ENCODE measurements around the gene SDF2L1.

SDF2L1 gene

GRCh38 chr22:21622011-21622918 lies 19.8 kb upstream of the SDF2L1 start:
- no peak for DNase-seq

DNA sequence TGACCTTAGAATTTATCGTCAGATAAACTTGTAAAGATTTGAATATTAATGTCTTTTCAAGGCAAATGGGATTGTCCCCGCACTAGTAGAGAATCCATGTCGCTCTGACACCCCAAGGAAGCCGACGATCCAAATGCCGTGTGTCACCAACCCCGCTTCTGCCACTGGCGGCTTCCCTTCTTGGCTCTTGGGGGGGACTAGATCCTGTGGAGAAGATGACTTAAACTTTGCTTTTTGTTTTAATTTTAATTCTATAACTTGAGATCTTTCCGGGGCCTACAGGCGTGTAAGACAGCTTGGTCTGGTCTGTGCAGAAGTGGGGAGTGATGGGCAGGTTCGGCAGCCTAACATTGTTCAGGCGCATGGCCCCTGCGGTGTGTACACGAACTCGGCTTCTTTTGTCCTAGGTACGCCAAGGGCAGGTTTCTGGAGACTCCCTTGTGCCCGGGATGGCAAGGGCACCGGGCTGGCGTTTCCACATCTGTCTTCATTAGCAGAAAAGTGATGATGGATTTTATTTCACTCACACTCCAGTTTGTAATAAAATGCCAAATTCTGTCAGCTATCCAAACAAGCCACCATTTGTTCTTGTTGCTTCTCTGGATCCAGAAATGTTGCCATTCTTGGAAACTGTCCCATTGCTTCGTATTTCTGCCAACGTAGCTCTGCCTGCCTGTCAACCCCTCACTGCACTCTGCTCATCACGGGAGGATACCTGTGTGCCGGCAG lies 19.0 kb upstream of the SDF2L1 start:
- DNase-seq = no peak

DNA sequence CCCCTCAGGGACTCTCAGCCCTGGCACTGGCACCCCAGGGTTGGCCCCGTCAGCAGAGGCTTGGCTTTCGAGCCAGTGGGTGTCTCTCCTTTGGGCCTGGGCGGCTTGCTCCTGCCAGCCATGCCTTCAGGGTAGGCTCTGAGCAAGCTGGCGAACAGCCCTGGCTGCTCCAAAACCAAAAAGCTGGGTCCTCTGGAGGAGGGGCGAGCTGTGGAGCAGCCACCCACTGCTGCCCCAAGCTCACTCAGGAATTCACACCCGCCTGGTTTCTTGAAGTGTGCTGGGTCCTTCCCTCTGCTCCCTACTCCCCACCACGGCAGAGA lies 18.5 kb upstream of the SDF2L1 start:
- no peak for DNase-seq

DNA sequence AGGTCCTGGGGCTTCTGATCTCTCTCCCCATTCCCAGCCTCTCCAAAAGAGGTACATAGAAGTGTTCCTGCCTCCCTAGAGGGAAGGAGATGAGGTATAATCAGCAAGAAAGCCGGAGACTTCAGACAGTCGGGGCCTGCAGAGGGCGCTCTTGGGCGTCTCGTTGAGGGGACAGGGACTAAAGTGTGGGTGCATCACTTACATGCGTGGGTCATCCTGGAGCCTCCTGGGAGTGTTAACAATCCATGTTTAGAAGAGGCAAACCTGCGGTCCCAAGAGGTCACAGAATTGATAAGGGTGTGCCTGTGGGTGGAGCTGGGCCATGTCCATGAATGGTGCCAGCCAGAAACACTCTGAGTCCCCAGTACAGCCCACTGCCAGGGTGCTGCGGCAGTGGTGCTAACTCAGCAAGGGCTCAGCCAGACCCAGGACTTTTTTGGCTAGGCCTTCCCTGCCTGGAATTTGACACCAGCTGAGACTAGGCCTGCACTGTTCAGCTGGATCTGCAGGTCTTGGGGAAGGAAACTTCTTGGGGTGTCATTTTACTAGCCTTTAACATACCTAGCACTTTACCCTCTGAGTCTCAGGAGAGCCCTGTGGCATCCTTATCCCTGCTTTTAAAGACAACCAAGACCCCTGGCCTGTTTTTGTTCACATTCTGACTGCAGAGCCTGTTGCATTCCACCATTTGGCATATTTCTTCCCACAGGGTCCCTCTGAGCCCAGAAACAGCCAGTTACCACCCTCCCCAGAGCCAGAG lies 17.8 kb upstream of the SDF2L1 start:
- no peak for DNase-seq

DNA sequence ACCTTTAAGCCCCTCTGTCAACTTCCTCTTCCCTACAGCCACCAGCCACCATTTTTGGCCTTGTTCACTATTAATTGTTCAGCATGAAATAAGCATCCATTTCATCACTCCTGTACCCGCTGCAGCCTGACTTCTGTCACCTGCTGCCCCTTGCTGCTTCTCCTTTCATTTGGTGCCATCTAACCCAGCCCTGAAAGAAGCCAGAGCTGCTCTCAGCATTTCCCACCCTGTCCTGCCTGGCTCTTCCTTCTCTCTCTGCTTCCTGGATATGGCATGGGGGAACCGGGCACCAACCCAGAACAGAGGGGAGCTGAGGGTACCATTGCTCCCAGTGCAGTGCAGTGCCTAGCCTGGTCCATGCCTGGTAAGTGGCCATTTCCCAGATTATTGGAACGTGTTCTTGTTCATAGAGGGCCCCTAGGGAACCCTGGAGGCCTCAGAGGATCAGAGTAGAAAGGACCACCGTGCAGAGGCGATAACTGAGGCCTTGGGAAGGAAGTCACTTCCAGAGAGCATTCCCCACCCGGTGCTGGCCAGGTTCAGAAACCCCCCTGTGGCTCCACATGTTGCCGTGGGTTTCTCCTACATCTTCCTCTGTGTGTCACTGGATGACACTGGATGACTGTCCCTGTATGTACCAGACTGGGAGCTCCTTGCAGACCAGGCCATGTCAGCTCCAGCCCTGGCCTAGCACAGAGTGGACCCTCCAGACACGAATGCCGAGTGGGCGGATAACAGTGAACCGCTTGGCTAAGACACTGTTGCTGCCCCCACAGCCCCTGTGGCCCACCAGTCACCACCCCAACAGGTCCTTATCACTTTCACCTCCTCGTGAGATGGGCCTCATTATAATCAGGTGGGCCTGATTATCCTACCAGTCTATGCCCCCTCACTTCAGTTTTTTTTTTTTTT lies 17.0 kb upstream of the SDF2L1 start:
- DNase-seq = no peak

DNA sequence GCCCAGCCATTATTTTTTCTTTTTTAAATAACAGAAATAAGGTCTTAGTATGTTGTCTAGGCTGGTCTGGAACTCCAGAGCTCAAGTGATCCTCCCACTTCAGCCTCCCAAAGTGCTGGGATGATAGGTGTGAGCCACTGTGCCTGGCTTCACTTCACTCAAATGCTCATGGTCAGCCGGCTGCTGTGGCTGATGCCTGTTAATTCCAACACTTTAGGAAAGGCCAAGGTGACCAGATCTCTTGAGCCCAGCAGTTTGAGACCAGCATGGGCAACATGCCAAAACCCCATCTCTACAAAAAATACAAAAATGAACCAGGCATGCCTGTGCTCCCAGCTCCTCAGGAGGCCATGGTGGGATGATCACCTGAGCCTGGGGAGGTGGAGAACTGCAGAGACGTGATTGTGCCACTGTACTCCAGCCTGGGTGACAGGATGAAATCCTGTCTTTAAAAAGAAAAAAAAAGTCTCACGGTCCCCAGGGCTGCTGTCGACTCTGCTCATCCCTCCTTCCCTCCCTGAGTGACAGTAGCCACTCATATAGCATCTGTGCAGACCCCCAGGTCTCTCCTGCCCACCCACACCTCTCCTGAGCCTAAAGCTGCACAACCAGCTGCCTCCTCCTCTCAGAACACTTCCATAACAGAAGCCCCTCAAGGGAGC lies 15.9 kb upstream of the SDF2L1 start:
- no peak for DNase-seq

GRCh38 chr22:21626735-21627469 lies 15.2 kb upstream of the SDF2L1 start:
- DNase-seq = no peak

- DNase-seq = no peak
Measured at GRCh38 chr22:21628386-21629254, 13.5 kb upstream of the SDF2L1 start.

DNA sequence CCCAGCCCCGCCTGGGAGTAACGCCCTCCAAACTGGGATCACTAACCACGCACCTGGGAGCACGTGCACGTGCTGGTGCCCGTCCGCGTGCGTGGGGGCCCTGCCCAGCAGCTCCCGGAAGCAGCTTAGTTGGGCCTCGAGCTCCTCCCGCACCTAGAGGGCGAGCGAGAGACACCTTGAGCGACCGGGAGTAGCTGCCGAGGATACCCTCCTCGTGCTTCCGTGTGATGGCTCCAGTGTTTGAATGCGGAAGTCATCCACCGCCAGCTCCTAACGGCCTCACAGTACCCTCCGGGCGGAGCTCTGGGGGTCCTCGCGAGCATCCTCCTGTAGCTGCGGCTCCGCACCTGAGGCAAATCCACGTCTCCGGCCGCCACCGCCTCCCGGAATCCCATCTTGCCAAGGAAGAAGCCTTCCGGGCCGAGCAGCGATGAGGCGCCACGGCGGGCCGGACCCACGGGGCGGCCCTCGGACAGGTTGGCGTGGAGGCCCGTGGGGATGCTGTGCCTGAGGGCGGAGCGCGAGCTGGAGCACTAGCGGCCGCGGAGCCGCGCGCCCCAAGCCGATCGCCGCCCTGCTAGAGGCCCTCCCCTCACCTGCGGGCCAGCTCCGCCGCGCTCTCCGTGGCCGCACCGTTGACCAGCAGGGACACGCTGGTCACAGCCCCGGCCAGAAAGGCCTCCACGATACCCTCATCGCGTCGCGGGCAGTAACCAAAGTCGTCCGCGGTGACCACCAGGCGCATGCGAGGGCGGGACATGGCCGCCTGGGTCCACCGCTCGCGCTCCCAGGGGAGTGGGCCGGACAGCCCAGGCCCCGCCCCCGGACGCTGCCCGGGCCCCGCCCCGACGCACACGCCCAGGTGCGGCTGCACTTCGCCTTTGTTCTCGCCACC lies 12.6 kb upstream of the SDF2L1 start, which contains the start of gene YDJC:
Gene YDJC, minus strand, starts transcription at position 768 of the 895 bp plus-strand sequence. Its CDS starts 8 bp downstream, at position 760.
- DNase-seq = no peak

- no peak for DNase-seq
Measured at GRCh38 chr22:21631025-21631424, 11.1 kb upstream of the SDF2L1 start.

DNA sequence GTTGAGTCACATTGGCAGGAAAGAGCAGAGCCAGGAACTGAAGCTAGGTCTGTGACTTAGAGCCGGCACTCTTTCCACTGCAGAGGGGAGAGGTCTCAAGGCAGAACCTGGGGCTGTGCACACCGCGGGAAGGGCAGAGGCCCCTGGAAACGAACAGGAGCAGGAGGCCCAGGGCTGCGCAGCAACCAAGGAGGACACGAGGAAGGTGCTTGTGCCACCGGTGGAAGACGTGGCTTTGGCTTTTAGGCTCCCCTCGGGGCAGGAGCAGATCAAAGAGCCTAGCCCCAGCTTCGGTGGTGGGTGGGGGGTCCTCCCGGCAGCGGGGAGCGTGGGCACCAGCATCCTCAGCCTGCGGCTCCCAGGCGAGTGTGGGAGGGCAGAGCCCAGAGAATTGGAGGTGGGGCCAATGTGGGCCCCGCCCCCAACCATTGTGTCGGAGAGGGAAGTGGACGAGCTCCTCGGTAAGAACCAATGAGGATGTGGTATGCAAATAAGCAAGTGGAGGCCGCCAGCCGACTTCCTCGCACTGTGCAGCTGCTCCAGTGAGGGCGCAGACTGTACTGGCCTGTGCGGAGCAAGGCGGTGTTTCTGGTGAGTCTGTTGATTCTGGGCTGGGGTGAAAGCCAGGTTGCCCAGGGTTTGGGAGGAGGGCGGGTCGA lies 9.7 kb upstream of the SDF2L1 start, which contains the start of gene CCDC116:
Gene CCDC116, plus strand, starts transcription at position 524 of the 659 bp plus-strand sequence. CDS start 422 bp downstream, outside the sequence.
- DNase-seq = no peak

GRCh38 chr22:21632931-21633330 lies 9.2 kb upstream of the SDF2L1 start:
- no peak for DNase-seq

GRCh38 chr22:21633481-21633880 lies 8.6 kb upstream of the SDF2L1 start:
- no peak for DNase-seq

DNA sequence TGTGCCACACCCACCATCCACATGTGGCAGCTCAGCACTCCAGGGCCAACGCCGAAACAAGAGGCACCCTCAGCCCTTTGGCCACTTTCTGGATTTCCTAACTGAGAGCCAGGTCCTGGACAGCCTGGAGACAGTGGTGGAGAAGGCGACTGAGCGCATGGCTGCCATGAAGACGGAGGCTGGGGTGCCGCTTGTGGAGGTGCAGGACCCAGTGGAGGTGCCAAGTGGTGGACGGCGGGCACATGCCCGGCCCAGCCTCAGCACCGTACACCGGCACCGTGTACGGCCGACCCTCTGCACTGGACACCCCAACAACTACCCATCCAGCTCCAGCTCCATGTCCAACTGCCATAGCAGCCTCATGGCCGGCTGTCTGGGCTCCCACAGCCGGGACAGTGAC lies 8.0 kb upstream of the SDF2L1 start:
- no peak for DNase-seq

- DNase-seq = no peak
Measured at GRCh38 chr22:21634844-21635243, 7.3 kb upstream of the SDF2L1 start.

GRCh38 chr22:21635771-21636510 lies 6.2 kb upstream of the SDF2L1 start:
- DNase-seq = no peak

DNA sequence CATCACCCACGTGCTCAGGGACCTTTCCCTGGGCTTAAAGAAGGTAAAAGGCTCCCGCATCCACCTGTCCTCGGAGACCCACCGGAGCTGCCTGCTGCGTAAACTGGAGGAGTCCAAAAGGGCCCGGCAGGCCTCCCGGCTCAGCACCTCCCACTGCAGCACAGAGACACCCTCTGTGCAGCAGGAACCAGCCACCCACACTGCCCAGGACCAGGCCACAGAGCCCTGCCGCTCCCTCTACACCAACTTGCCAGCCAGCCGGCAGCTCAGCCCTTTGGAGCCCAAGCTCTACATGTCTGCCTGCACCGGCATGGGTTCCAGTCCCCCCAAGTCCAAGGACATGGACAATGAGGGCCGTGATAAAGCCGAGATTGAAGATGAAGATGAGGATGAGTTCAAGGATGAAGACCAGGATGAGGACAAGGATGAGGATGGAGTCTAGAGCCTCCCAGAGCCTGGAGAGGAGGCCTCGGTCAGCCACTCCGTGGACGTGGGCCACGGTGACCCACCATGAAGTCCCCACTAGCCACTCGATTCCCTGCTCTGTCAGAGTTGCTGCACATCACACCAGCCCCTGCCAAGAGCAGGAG lies 5.4 kb upstream of the SDF2L1 start:
- no peak for DNase-seq

Measured in cortex of kidney (tissue), 1 donor.